Measurements from ENCODE around the gene YRDC. TPM values are rescaled to one million over a fixed set of nuclear protein-coding genes. Genes with fewer than 3 reads are reported as not detected.

The YRDC gene, protein sequence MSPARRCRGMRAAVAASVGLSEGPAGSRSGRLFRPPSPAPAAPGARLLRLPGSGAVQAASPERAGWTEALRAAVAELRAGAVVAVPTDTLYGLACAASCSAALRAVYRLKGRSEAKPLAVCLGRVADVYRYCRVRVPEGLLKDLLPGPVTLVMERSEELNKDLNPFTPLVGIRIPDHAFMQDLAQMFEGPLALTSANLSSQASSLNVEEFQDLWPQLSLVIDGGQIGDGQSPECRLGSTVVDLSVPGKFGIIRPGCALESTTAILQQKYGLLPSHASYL
- 4.5 TPM for total RNA-seq
- long read RNA-seq, transcript YRDC-201 (5 exons, 1,826 nt), result major isoform, 23 of 23 reads
- long read RNA-seq, partial matches to known transcripts, result 0 of 23 reads
- long read RNA-seq, other reads (novel, unspliced or antisense), result 0 of 23 reads

DNA sequence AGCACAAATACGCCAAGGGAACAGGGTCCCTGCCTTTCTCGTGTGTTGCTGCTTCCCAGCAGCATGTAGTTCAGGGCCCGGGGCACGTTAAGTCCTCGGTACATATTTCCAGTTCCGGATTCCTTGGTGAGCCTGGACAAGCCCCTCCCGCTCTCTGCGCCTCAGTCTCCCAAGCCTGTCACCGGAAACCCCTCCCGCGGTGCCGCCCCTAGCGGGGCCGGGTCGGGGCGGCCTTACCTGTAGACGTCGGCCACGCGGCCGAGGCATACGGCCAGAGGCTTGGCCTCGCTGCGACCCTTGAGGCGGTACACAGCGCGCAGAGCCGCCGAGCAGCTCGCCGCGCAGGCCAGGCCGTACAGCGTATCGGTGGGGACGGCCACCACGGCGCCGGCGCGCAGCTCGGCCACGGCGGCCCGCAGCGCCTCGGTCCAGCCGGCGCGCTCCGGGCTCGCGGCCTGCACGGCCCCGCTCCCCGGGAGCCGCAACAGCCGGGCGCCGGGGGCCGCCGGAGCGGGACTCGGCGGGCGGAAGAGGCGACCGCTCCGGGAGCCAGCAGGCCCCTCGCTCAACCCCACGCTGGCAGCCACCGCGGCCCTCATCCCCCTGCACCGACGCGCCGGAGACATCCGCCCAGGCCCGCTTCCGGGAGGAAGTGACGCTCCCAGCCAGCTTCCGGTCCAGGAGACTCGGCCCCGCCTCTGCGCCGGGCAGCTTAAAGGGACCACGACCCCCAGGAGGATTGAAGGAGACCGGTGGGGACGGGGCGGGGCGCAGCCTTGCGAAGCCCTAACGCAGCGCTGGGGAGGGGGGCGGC is at the start of gene YRDC, which contains the start of gene C1orf122:
Gene YRDC (minus strand): TSS at position 654 of the 814 bp plus-strand sequence. CDS start 28 bp downstream, at position 626.
Gene C1orf122 (plus strand): TSS at position 236 of the 814 bp plus-strand sequence. CDS start 615 bp downstream, outside the sequence.
- intact Hi-C loops (cut with DNase I), result loop anchor here (2.0 kb wide), 1 partner anchor 51 kb away; the partner anchor contains the start of gene MTF1
- DNase-seq (peak; percentile 97), ATAC-seq (ENCODE audit: poor library complexity) (peak; percentile 97)

DNA sequence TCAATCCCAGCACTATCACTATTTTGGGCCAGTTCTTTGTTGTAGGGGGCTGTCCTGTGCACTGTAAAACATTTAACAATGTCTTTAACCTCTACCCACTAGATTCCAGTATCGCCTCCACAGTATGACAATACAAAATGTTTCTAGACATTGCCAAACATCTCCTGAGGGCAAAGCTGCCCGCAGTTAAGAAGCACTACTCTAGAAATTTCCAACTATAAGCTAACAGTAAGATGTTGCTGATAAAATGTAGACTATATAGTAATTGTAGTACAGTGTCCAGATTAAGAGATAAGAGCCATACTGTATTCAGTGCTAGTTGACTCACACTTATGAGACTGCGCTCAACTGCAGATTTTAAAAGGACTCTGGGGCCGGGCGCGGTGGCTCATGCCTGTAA is 46.4 kb upstream of the YRDC start:
- ATAC-seq (ENCODE audit: poor library complexity) (no peak), DNase-seq (no peak)
- intact Hi-C loops (cut with DNase I), result loop anchor here (10.0 kb wide), 1 partner anchor 160 kb away; the partner anchor contains the start of gene CDCA8

DNA sequence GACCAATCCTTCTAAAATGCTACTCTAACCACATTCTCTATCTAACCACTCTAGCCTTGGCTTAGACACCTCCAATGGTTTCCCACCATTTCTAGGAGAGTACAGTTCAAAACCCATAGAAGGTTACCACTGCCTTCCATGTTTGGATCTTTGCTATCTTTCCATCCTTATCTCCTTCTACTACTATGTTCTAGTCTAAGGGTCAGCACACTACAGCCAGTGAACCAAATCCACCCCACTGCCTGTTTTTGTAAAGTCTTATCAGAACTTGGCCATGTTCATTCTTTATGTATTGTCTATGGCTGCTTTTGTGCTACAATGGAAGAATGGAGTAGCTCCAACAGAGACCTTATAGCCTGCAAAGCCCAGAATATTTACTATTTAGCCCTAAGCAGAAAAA is 45.1 kb upstream of the YRDC start:
- no peak for ATAC-seq (ENCODE audit: poor library complexity)
- intact Hi-C loops (cut with DNase I), result loop anchor here (10.0 kb wide), 1 partner anchor 158 kb away; the partner anchor contains the start of gene CDCA8
- DNase-seq, result no peak

DNA sequence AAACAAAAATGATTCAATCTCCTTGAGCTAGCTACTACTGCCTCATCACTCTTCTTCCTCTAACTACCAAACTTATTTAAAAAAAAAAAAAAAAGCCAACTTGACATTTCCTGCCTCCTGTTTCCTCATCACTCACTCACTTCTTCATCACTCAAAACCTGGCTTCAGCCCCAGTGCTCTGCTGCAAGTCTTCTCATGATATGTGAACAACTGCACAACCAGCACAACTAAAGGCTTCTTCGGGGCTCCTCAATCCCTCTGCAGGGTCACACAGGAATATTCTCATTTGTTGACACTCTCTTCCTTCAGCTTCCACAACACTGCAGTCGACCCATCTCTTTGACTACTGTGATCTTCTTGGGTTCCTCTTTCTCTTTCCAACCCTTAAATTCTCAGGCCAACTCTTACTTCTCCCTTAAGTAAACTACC is 43.8 kb upstream of the YRDC start:
- DNase-seq (no peak), ATAC-seq (ENCODE audit: poor library complexity) (peak; percentile 57)
- intact Hi-C loops (cut with DNase I), result loop anchor here (10.0 kb wide), 1 partner anchor 157 kb away; the partner anchor contains the start of gene CDCA8

DNA sequence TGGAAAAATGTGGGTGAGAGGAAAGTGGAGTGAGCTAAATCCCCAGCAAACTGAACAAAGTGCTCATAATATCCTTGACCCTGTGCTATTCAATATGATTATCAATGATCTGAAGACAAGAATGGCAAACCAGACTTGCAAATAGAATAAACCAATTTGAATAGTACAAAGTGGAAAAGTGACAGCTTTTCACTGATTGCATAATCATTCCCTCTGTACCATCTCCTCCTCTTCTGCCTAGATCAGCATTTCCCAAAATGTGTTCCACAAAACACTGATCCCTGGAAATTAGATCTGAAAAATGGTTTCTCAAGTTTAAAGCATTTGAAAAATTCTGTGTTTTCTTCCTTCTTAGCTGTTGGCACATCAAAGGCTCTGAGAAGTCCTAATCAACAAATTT is 43.3 kb upstream of the YRDC start:
- intact Hi-C loops (cut with DNase I), result loop anchor here (10.0 kb wide), 1 partner anchor 156 kb away; the partner anchor contains the start of gene CDCA8
- DNase-seq (no peak), ATAC-seq (ENCODE audit: poor library complexity) (no peak)

DNA sequence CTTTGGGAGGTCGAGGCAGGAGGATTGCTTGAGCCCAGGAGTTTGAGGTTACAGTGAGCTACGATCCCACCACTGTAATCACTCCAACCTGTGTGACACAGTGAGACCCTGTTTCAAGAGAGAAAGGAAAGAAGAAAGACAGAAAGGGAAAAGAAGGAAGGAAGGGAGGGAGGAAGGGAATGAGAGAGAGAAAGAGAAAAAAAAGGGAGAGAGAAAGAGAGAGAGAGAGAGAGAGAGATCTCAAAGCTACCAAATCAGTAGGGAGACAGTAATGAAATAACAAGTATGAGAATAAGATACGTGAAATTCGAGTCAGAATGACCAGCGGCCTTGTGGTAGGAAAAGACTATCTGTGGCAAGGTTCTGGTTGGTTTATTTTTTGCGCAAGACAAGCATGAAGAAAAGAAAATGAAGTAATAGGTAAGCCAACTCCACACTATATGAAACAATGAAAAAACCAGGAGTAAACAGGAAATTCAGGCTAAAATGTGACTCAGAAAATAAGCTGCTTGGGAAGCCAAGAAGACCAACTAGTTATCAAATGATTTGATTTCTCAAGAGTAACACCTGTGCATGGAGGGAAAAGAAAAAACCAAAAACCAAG is 42.4 kb upstream of the YRDC start:
- no peak for ATAC-seq (ENCODE audit: poor library complexity)
- no peak for DNase-seq
- intact Hi-C loops (cut with DNase I), result loop anchor here (10.0 kb wide), 1 partner anchor 156 kb away; the partner anchor contains the start of gene CDCA8

DNA sequence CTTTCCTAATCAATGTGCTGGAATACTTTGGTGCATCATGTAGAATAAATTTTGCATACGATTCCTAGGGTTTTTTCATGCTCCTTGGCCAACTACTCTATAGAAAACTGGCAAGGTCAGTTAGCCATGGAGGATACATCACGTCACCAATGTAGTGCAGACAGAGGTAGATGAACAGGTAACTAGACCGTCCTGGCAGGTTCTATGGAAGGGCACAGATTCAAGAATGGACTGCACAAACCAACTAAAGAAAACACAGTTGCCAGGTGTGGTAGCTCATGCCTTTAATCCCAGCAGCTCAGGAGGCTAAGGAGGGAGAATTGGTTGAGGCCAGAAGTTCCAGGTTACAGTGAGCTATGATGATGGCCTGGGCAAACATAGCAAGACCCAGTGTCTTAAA is 41.5 kb upstream of the YRDC start:
- ATAC-seq (ENCODE audit: poor library complexity) (no peak), DNase-seq (no peak)
- intact Hi-C loops (cut with DNase I), result no loop called here

DNA sequence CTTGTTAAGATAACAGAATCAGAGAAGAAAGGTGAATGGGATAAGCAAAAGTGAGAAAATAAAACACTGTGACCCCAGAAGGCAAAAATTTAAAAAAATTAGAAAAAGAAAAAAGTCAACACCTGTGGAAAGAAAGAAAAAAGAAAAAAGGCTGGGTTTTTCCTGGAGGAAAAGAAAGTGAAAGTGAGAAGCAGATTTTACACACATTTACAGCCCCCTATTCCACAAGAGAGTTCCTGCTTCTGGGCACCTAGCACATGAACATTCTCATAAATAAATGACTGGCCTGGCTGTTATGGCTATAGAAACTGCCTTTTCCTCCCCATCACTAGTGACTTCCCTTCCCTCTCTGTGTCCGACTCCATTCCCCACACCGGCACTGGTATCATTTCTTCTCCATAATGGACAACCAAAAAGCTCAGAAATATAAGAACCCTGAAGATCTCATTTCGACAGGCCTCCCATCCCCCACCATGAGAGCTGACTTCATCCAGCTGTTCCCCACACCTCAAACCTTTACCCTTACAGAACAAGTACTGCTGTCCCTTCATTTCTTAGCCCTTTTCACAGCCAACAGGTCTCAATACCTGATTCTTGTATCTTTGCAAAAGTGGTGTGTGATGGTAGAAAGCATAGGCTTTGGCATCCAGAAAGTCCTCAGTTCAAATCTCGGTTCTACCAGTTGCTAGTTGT is 38.8 kb upstream of the YRDC start:
- intact Hi-C loops (cut with DNase I), result no loop called here
- ATAC-seq (ENCODE audit: poor library complexity), result no peak
- DNase-seq, result no peak

DNA sequence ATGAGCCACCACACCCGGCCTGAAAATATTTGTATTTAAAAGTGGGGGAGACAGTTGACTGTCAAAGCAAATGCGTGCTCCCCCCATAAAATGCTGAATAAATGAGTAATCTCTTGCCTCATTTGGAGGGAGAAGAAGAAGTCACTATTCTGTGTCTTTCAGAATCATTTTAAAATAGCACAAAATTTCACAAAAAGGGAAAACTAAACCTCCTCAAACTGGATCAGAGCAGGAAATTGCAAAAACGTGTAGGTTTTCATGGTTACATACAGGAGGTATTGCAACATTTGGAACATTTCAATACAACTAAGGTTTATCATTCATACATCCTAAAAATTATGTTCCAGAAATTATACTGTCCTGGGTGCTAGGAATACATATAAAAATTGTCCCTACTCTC is 37.8 kb upstream of the YRDC start:
- no peak for ATAC-seq (ENCODE audit: poor library complexity)
- intact Hi-C loops (cut with DNase I), result no loop called here
- DNase-seq, result no peak

DNA sequence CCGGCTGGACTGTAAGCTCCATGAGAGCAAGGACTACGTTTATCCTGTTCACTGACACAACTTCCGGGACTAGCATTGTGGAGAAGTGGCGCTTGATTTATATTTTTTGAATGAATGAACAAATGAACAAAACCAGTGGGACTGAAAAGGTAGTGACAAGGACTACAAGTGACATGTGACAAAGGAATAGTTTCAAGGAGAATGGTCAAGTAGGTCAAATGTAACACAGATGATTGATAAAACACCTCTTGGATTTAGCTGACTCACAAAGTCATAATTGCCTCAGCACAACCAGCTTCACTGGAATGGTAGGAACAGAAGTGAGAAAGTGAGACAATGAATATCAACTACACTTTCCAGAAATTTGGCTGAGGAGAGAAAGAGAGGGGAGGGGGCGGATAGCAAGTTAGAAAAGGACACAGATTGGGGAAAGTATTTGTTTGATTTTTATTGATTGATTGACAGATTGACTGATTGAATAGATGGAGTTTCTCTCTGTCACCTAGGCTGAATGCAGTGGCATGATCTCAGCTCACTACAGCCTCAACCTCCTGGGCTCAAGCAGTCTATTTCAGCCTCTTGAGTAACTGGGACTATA is 37.1 kb upstream of the YRDC start:
- no peak for DNase-seq
- intact Hi-C loops (cut with DNase I), result no loop called here
- no peak for ATAC-seq (ENCODE audit: poor library complexity)

DNA sequence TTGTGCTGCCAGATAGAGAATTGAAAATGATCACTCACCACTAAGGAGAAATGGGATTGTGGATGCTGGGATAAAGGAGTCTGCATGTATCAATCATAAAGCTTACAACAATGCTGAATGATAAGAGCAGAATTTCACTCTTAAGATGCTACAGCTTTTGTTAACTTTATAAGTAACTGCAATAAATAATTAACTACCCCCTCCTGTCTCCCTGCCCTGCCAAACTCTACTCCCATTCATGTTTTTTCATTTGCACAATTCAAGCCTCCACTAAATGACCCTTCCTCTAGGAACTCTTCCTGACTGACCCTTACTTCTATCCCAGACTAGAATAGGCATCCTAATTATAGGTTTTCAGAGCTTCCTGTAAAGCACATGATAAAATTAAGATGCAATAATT is 36.5 kb upstream of the YRDC start:
- DNase-seq (no peak), ATAC-seq (ENCODE audit: poor library complexity) (no peak)
- intact Hi-C loops (cut with DNase I), result no loop called here

DNA sequence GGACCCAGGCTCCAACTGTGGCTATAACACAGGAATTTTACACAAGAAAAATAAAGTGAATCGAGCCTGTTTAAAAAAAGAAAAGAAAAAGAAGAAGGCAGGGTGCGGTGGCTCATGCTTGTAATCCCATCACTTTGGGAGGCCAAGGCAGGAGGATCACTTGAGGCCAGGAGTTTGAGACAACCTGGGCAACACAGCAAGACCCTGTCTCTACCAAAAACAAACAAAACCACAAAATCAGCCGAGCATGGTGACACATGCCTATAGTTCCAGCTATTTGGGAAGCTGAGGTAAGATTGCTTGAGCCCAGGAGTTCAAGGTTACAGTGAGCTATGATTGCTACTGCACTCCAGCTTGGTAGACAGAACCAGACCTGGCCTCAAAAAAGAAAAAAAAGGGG is 33.6 kb upstream of the YRDC start:
- intact Hi-C loops (cut with DNase I), result no loop called here
- DNase-seq (no peak), ATAC-seq (ENCODE audit: poor library complexity) (no peak)

DNA sequence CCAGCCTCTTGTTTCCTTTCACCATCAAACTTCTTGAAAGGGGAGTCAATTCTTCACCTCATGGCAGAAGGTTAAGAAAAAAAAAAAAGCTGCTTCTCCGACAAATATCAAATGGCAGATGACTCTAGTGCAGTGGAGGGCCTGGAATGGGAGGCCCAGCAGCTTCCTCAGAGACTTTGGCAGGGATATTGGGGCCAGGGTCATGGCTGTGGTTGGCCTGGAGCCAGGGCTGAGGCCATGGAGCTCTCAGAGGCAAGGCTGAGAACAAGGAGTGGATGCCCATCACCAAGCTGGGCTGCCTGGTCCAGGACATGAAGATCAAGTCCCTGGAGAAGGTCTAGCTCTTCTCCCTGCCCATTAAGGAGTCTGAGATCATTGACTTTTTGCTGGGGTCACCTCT is 32.7 kb upstream of the YRDC start:
- DNase-seq, result no peak

DNA sequence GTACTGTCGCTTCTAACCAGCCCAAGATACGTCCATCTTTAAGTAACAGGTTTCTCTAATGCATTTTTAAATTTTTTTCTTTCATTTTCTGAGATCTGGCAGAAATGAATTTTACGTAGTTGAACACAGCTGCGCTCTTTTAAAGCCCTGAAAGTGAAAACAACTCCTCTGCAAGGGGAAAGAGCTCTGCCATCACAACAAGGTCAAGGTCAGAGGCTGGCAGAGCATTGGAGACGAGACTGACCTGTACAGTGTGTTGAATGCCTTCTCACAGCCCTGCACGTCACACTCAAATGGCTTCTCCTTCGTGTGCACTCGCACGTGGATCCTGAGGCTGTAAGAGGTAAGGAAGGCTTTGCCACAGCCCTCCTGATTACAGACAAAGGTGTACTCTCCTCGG is 31.7 kb upstream of the YRDC start:
- ATAC-seq (ENCODE audit: poor library complexity) (peak; percentile 61), DNase-seq (no peak)
- intact Hi-C loops (cut with DNase I), result no loop called here

More for the DNA sequence above, 32.7 kb upstream of the YRDC start:
- intact Hi-C loops (cut with DNase I), result no loop called here
- ATAC-seq (ENCODE audit: poor library complexity), result no peak

DNA sequence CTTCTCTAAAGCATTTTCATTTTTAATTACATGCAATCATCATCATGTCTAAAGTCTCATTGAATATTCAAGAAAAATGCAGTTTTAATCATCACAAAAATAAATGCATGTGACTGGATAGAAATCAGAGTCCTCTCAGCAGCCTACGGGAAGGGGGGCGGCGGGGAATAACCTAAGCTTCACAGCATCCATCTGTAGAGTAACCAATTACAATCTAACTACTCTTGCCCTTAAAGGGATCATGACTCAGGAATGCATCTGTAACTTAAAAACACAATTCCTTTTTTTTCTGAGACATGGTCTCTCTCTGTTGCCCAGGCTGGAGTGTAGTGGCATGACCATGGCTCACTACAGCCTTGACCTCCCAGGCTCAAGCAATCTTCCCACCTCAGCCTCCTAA is 28.8 kb upstream of the YRDC start:
- DNase-seq (no peak), ATAC-seq (ENCODE audit: poor library complexity) (no peak)
- intact Hi-C loops (cut with DNase I), result no loop called here

DNA sequence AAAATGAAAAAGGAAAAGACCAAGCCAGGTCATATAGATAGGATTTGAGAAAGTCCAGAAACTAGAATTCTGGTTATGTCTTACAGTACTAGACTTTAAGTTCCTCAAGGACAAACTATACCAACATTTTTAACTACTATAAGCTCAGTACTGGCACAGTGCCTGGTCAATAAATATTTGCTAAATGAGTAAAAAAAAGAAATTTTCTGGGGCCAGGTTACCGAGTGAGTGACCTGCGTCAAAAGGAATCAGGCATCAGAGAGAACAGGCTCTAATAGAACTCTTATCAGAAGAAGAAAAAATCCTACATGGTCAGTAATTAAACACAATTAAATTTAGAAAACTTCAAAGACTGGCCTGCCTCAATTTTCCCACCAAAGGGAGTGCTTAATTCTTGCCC is 23.8 kb upstream of the YRDC start:
- DNase-seq, result no peak
- no peak for ATAC-seq (ENCODE audit: poor library complexity)
- intact Hi-C loops (cut with DNase I), result no loop called here

DNA sequence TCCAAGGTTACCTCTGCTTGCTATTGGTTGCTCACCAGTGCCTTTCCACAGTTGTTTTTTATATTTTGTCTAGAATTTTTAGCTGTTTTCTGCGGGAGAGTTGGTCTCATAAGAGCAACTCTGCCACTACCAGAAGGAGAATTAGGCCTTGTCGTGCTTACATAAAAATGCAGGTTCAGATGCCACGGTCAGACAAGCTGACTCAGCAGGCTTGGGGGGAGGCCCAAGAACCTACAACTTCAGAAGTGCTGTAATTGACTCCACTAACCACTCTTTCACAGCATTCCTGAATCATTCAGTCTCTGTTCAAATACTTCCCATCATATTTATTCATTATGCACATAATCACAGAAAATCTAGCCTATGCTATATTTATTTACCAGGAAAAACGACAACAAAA is 23.1 kb upstream of the YRDC start:
- ATAC-seq (ENCODE audit: poor library complexity), result no peak
- intact Hi-C loops (cut with DNase I), result no loop called here
- DNase-seq, result no peak

DNA sequence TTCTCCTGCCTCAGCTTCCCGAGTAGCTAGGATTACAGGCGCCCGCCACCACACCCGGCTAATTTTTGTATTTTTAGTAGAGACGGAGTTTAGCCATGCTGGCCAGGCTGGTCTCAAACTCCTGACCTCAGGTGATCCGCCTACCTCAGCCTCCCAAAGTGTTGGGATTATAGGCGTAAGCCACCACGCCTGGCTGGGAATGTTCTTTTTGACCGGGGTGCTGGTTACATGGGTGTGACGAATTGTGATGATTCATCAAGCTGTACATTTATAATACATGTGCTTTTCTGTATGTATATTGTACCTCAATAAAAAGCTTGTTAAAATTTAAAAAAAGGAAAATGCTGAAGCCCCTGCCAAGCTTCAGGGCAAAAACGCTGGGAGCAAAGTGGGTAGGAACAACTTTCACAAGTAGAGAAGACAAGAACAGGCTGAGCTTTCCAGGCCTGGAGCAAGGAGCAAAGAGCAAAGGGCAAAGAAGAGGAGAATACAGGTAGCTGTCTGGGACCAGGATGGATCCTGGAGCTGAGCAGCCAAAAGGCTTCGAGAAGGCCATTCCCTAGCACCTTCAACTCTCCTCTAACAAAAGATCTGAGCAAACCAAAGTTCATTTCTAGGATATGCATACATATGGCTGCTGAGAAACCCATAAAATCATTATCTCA is 20.5 kb upstream of the YRDC start:
- no peak for ATAC-seq (ENCODE audit: poor library complexity)
- DNase-seq, result no peak
- intact Hi-C loops (cut with DNase I), result no loop called here

Measured in Right ventricle myocardium superior (tissue), 1 donor.